SJCRH30 (cell line): ENCODE results near the gene ACTL10. TPM values are rescaled to one million over a fixed set of nuclear protein-coding genes. Genes with fewer than 3 reads are reported as not detected.

Source experiments
- DNase-seq, 2 experiments: peaks; one replicate each; pipeline ENCODE4 v3.0.0-alpha.2; 2015 to 2020
- H3K27ac ChIP-seq: fragments of 250-450 bp; sonication (Bioruptor Pico); 2 replicates; pipeline ENCODE4 v1.5.1; 2020; ENCODE audit warnings: mild to moderate bottlenecking, moderate library complexity
- H3K27me3 ChIP-seq: fragments of 250-450 bp; sonication (Bioruptor Pico); 2 replicates; pipeline ENCODE4 v1.5.1; 2020; ENCODE audit warnings: mild to moderate bottlenecking, moderate library complexity
- H3K36me3 ChIP-seq: fragments of 250-450 bp; sonication (Bioruptor Pico); 2 replicates; pipeline ENCODE4 v1.5.1; 2020; ENCODE audit warnings: mild to moderate bottlenecking, moderate library complexity
- H3K4me1 ChIP-seq: fragments of 250-450 bp; sonication (Bioruptor Pico); 2 replicates; pipeline ENCODE4 v1.5.1; 2020; ENCODE audit warnings: mild to moderate bottlenecking, moderate library complexity
- H3K4me3 ChIP-seq: fragments of 250-450 bp; sonication (Bioruptor Pico); 2 replicates; pipeline ENCODE4 v1.5.1; 2020; ENCODE audit warnings: mild to moderate bottlenecking, moderate library complexity
- H3K9me3 ChIP-seq: fragments of 250-450 bp; sonication (Bioruptor Pico); replicated peaks from 2 replicates; pipeline ENCODE4 v1.5.1; 2020; ENCODE audit warnings: mild to moderate bottlenecking, moderate library complexity
- total RNA-seq: library from RNA; depleted of rRNA; stranded (reverse); fragments of >200 nt; shearing (Covaris generic); gene quantifications from 2 replicates; pipeline ENCODE4 v1.2.3, GENCODE V29; 2014

ACTL10 gene
- total RNA-seq, 1 experiment from 2014 or later: 0.10 TPM

DNA sequence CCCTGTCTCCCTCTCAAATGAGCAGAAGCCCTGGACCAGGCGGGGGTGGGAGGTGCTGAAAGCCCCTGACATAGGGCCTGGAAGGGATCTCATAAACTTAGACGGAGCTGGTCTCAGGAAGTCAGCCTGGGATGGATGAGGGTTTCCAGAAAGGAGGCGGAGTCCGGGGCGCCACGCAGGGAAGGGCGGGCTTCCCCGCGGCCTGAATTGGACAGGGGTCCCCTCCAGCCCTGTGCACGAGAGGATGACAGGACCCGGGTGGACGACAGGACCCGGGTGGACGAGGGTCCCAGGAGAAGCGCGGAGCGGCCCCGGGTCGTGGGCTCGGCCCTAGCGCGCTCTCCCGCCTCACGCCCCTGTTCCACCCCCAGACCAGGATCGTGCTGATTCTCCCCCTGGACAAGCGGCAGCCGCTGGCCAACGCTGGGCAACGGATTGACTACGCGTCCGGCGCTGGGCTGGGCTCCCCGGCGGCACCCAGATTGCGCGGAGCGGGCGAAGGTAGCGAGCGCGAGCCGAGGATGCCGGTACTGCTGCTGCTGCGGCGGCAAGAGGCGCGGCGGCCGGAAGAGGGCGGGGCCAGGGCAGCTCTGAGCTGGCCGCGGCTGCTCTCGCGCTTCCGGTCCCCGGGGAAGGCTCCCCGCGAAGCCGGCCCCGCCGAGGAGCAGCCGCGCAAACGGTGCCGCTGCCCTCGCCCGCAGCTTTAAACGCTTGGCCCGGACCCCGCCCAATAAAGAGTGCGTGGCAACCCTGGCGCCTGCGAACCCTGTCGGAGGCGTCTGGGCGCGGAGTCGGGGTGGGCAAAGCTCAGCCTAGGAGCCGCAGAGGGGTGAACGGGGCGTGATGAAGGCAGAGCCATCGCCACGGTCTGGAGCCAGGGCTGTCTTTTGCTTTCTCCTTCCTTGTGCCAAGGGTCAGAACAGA lies 3.3 kb upstream of the ACTL10 start:
- Histone ChIP-seq H3K27ac (peak overlapping the region; percentile 57), H3K4me3 (peak overlapping the region; percentile 74), H3K9me3 (no peaks in the 10 kb centered on the region), H3K4me1 (peaks cover 4% of the 10 kb centered on the region; the same call in 1 of the 2 replicates), H3K36me3 (peaks cover 13% of the 10 kb centered on the region), H3K27me3 (no peaks in the 10 kb centered on the region)
- DNase-seq: peak; percentile 87

GRCh38 chr20:33664085-33664761 lies 2.5 kb upstream of the ACTL10 start:
- DNase-seq: peak in 1 of 2 experiments; percentile 49
- peak overlapping the region; percentile 74 for H3K4me3 ChIP-seq
- H3K4me1 ChIP-seq: peaks cover 4% of the 10 kb centered on the region; the same call in 1 of the 2 replicates
- H3K36me3 ChIP-seq: peaks cover 18% of the 10 kb centered on the region
- peak overlapping the region; percentile 57 for H3K27ac ChIP-seq
- no peaks in the 10 kb centered on the region for H3K9me3 ChIP-seq
- H3K27me3 ChIP-seq: no peaks in the 10 kb centered on the region

DNA sequence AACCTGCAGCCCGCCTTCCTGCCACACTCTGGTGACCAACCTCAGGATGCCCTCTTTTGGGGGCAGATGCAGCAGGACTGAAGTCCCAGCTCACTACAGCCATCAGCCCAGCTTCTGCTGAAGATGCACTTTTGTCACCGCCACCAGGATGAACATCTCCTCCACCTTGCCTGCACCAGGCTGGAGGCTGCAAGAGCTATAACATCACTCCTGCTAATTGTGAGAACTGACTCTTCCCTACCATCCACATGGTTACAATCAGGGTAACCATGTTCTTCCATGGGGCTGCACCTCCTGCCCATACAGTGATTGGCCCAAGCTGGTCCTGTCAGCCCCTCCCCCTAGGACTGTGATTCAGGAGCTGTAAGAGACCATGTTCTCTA lies 2.0 kb upstream of the ACTL10 start:
- Histone ChIP-seq H3K9me3 (no peaks in the 10 kb centered on the region), H3K27ac (no peak overlapping the region), H3K4me3 (no peak overlapping the region), H3K27me3 (no peaks in the 10 kb centered on the region), H3K4me1 (peaks cover 4% of the 10 kb centered on the region; the same call in 1 of the 2 replicates), H3K36me3 (peaks cover 18% of the 10 kb centered on the region)
- DNase-seq: no peak

DNA sequence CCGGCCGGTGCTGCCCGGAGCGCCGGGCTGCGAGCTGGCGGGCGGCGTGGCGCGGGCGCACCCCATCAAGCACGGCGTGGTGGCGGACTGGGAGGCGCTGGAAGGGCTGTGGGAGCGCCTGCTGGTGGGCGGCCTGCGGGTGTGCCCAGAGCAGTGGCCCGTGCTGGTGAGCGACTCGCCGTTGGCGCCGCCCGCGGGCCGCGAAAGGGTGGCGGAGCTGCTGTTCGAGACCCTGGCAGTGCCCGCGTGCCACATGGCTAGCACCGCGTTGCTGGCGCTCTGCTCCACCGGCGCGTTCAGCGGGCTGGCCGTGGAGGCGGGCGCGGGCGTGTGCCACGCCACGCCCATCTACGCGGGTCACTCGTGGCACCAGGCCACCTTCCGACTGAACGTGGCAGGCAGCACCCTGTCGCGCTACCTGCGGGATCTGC lies 517 bp downstream of the ACTL10 start:
- Histone ChIP-seq H3K4me1 (peaks cover 4% of the 10 kb centered on the region; the same call in 1 of the 2 replicates), H3K27ac (no peak overlapping the region), H3K9me3 (no peaks in the 10 kb centered on the region), H3K4me3 (no peak overlapping the region), H3K36me3 (peaks cover 28% of the 10 kb centered on the region), H3K27me3 (no peaks in the 10 kb centered on the region)
- no peak for DNase-seq

- H3K4me1 ChIP-seq: peaks cover 8% of the 10 kb centered on the region
These were observed 1.1 kb downstream of the ACTL10 start for GRCh38 chr20:33667676-33668465.

DNA sequence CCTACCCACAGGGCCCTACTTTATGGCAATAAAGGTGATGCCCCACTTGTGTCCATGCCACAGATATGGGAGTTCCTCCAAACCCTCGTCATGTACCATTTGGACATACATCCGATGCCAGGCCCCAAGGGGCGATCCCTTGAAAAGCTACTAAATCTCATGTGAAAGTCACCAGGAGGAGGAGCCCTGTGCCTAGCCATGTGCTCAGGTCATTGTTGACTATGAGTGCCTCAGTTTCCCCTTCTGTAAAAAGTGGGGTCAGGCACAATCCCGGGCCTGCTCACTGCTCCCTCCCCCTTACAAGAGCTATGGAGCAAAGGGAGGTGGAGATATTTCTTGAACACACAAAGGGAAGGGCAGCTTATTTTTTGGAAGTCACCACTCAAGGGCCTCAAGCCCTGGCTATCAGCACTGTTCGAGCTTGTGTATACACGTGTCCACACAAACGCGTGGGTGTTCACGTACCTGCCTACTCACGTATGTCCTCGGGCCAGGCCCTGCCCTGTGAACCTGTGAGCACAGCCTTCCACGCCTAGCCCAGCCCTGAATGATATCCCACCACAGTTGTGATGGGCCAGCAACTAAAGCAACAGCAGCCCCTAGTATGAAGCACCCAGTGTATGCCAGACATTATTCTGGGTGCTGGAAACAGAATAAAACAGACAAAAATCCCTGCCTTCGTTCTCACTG lies 1.9 kb downstream of the ACTL10 start:
- H3K9me3 ChIP-seq: no peaks in the 10 kb centered on the region
- no peak for DNase-seq
- peaks cover 28% of the 10 kb centered on the region for H3K36me3 ChIP-seq
- H3K27me3 ChIP-seq: no peaks in the 10 kb centered on the region
- peaks cover 13% of the 10 kb centered on the region for H3K4me1 ChIP-seq
- H3K27ac ChIP-seq: no peak overlapping the region
- H3K4me3 ChIP-seq: no peak overlapping the region

More at GRCh38 chr20:33667676-33668465, 1.1 kb downstream of the ACTL10 start:
- no peaks in the 10 kb centered on the region for H3K27me3 ChIP-seq
- no peaks in the 10 kb centered on the region for H3K9me3 ChIP-seq
- no peak for DNase-seq
- H3K36me3 ChIP-seq: peaks cover 28% of the 10 kb centered on the region
- no peak overlapping the region for H3K4me3 ChIP-seq
- no peak overlapping the region for H3K27ac ChIP-seq

- DNase-seq: no peak
These were observed 2.5 kb downstream of the ACTL10 start for GRCh38 chr20:33669224-33669623.

GRCh38 chr20:33669873-33670640 lies 3.3 kb downstream of the ACTL10 start:
- H3K4me1 ChIP-seq: peaks cover 14% of the 10 kb centered on the region
- DNase-seq: no peak
- H3K27ac ChIP-seq: no peak overlapping the region

More at GRCh38 chr20:33669224-33669623, 2.5 kb downstream of the ACTL10 start:
- no peaks in the 10 kb centered on the region for H3K9me3 ChIP-seq
- no peak overlapping the region for H3K4me3 ChIP-seq
- H3K27me3 ChIP-seq: no peaks in the 10 kb centered on the region
- peaks cover 12% of the 10 kb centered on the region for H3K4me1 ChIP-seq
- no peak overlapping the region for H3K27ac ChIP-seq
- H3K36me3 ChIP-seq: peaks cover 28% of the 10 kb centered on the region

GRCh38 chr20:33670715-33671499 lies 4.2 kb downstream of the ACTL10 start:
- Histone ChIP-seq H3K36me3 (peaks cover 28% of the 10 kb centered on the region), H3K4me1 (peaks cover 21% of the 10 kb centered on the region), H3K9me3 (no peaks in the 10 kb centered on the region), H3K27ac (no peak overlapping the region), H3K27me3 (no peaks in the 10 kb centered on the region), H3K4me3 (no peak overlapping the region)
- DNase-seq: no peak

More at GRCh38 chr20:33669873-33670640, 3.3 kb downstream of the ACTL10 start:
- Histone ChIP-seq H3K36me3 (peaks cover 28% of the 10 kb centered on the region), H3K9me3 (no peaks in the 10 kb centered on the region), H3K27me3 (no peaks in the 10 kb centered on the region), H3K4me3 (no peak overlapping the region)

GRCh38 chr20:33671573-33672288 lies 5.0 kb downstream of the ACTL10 start:
- DNase-seq: no peak
- H3K4me3 ChIP-seq: no peak overlapping the region
- H3K27ac ChIP-seq: no peak overlapping the region
- peaks cover 36% of the 10 kb centered on the region for H3K36me3 ChIP-seq
- H3K4me1 ChIP-seq: peaks cover 21% of the 10 kb centered on the region
- H3K9me3 ChIP-seq: no peaks in the 10 kb centered on the region
- H3K27me3 ChIP-seq: no peaks in the 10 kb centered on the region

- Histone ChIP-seq H3K27ac (no peak overlapping the region; the same call in 1 of the 2 replicates), H3K4me1 (peaks cover 24% of the 10 kb centered on the region), H3K36me3 (peaks cover 41% of the 10 kb centered on the region), H3K9me3 (no peaks in the 10 kb centered on the region), H3K27me3 (no peaks in the 10 kb centered on the region), H3K4me3 (peak overlapping the region; percentile 74)
- DNase-seq: peak; percentile 60 to 67
These were observed 5.8 kb downstream of the ACTL10 start for GRCh38 chr20:33672426-33673113.

GRCh38 chr20:33673114-33673409 lies 6.3 kb downstream of the ACTL10 start:
- H3K4me1 ChIP-seq: peaks cover 29% of the 10 kb centered on the region
- DNase-seq: no peak
- H3K9me3 ChIP-seq: no peaks in the 10 kb centered on the region
- H3K36me3 ChIP-seq: peaks cover 38% of the 10 kb centered on the region
- no peaks in the 10 kb centered on the region for H3K27me3 ChIP-seq
- H3K4me3 ChIP-seq: peak overlapping the region; percentile 74
- H3K27ac ChIP-seq: peak overlapping the region; percentile 50
